COLO668 (cell line): ENCODE data around the gene DDR1.
A peak's percentile ranks its signal among the peaks of the same experiment; 100 is the strongest.

ENCODE experiments used
- DNase-seq: peaks from one replicate; lab custom pipeline; 2025; ENCODE audit not compliant: unreplicated experiment; lab: John Stamatoyannopoulos, UW

DDR1 gene

GRCh38 chr6:30883685-30884520, at the start of gene DDR1:
DDR1 (plus strand) TSS chr6:30884519; CDS start chr6:30888730, 4,211 bp downstream.
- DNase-seq, result peak; percentile 78

- no peak for DNase-seq
These were observed 49.7 kb upstream of the DDR1 start for GRCh38 chr6:30834646-30835045.

- DNase-seq, result no peak
These were observed 48.7 kb upstream of the DDR1 start for GRCh38 chr6:30835576-30835975.

GRCh38 chr6:30836431-30836866, 47.9 kb upstream of the DDR1 start:
- no peak for DNase-seq

GRCh38 chr6:30836957-30837356, 47.4 kb upstream of the DDR1 start:
- DNase-seq, result no peak

- DNase-seq, result no peak
These were observed 46.9 kb upstream of the DDR1 start for GRCh38 chr6:30837432-30837831.

GRCh38 chr6:30837870-30838269, 46.4 kb upstream of the DDR1 start:
- DNase-seq, result no peak

GRCh38 chr6:30839671-30840070, 44.6 kb upstream of the DDR1 start:
- DNase-seq, result no peak

GRCh38 chr6:30840084-30840934, 44.0 kb upstream of the DDR1 start:
- DNase-seq, result no peak

- no peak for DNase-seq
These were observed 43.2 kb upstream of the DDR1 start for GRCh38 chr6:30840935-30841643.

GRCh38 chr6:30841644-30842504, 42.4 kb upstream of the DDR1 start:
- no peak for DNase-seq

- DNase-seq, result no peak
These were observed 41.3 kb upstream of the DDR1 start for GRCh38 chr6:30842754-30843610.

- no peak for DNase-seq
These were observed 40.7 kb upstream of the DDR1 start for GRCh38 chr6:30843611-30843998.

- no peak for DNase-seq
These were observed 40.2 kb upstream of the DDR1 start for GRCh38 chr6:30844118-30844535.

- DNase-seq, result no peak
These were observed 39.1 kb upstream of the DDR1 start for GRCh38 chr6:30845183-30845582.

- no peak for DNase-seq
These were observed 36.8 kb upstream of the DDR1 start for GRCh38 chr6:30847421-30847970.

- DNase-seq, result no peak
These were observed 36.3 kb upstream of the DDR1 start for GRCh38 chr6:30847971-30848436.

- DNase-seq, result no peak
These were observed 34.2 kb upstream of the DDR1 start for GRCh38 chr6:30849903-30850651.
